Trophoblast cell (in vitro differentiated cells and primary cell): Measurements from ENCODE around the gene SPATA18. TPM values are rescaled to one million over a fixed set of nuclear protein-coding genes. Genes with fewer than 3 reads are reported as not detected.

ENCODE experiments used
- DNase-seq, 2 donors: peaks; one replicate each; pipeline ENCODE4 v3.0.0-alpha.2; 2016
- H2AFZ ChIP-seq: 2 replicates; pipeline ENCODE4 v1.6.1; 2013; ENCODE audit warnings: low read length, moderate library complexity, mild to moderate bottlenecking; ENCODE audit not compliant: insufficient read depth, poor library complexity
- H2AK5ac ChIP-seq: 2 replicates; pipeline ENCODE4 v1.6.1; 2013; ENCODE audit warnings: mild to moderate bottlenecking, low read length
- H2BK120ac ChIP-seq: 2 replicates; pipeline ENCODE4 v1.6.1; 2013; ENCODE audit warnings: low read length, mild to moderate bottlenecking, moderate library complexity; ENCODE audit not compliant: insufficient read depth, poor library complexity
- H2BK12ac ChIP-seq: 2 replicates; pipeline ENCODE4 v1.6.1; 2013; ENCODE audit warnings: mild to moderate bottlenecking, low read length, moderate library complexity
- H2BK5ac ChIP-seq: 2 replicates; pipeline ENCODE4 v1.6.1; 2013; ENCODE audit warnings: low read length, low read depth, moderate library complexity, mild to moderate bottlenecking; ENCODE audit not compliant: poor library complexity
- H3K14ac ChIP-seq: 2 replicates; pipeline ENCODE4 v1.6.1; 2013; ENCODE audit warnings: mild to moderate bottlenecking, low read length
- H3K18ac ChIP-seq: 2 replicates; pipeline ENCODE4 v1.6.1; 2013; ENCODE audit warnings: mild to moderate bottlenecking, low read length
- H3K23ac ChIP-seq: 2 replicates; pipeline ENCODE4 v1.6.1; 2013; ENCODE audit warnings: low read length
- H3K27ac ChIP-seq: 2 replicates; pipeline ENCODE4 v1.5.1; 2013; ENCODE audit warnings: low read depth, mild to moderate bottlenecking, inconsistent platforms, low read length, moderate library complexity
- H3K27me3 ChIP-seq: 2 replicates; pipeline ENCODE4 v1.6.1; 2013; ENCODE audit warnings: inconsistent platforms, mild to moderate bottlenecking, low read length, moderate library complexity; ENCODE audit not compliant: insufficient read depth
- H3K36me3 ChIP-seq, 2 experiments: 1 replicate in 1 of 2; 2 replicates in 1 of 2; pipeline ENCODE4 v1.6.1; 2013; ENCODE audit warnings: low read length in 2 of 2, mild to moderate bottlenecking in 2 of 2, moderate library complexity in 1 of 2; ENCODE audit not compliant: insufficient read depth in 2 of 2, control insufficient read depth in 1 of 2
- H3K4ac ChIP-seq: 2 replicates; pipeline ENCODE4 v1.6.1; 2013; ENCODE audit warnings: low read depth, mild to moderate bottlenecking, low read length, moderate library complexity
- H3K4me1 ChIP-seq, 2 experiments: 1 replicate in 1 of 2; 2 replicates in 1 of 2; pipeline ENCODE4 v1.6.1; 2013; ENCODE audit warnings: low read length in 2 of 2, mild to moderate bottlenecking in 2 of 2, moderate library complexity in 1 of 2; ENCODE audit not compliant: insufficient read depth in 2 of 2, control insufficient read depth in 1 of 2
- H3K4me2 ChIP-seq: 2 replicates; pipeline ENCODE4 v1.6.1; 2013; ENCODE audit warnings: inconsistent platforms, mild to moderate bottlenecking, low read length, moderate library complexity
- H3K4me3 ChIP-seq: 2 replicates; pipeline ENCODE4 v1.5.1; 2013; ENCODE audit warnings: mild to moderate bottlenecking, low read depth, low read length, inconsistent platforms
- H3K79me1 ChIP-seq: one replicate; pipeline ENCODE4 v1.6.1; 2013; ENCODE audit warnings: low read length
- H3K79me2 ChIP-seq: 2 replicates; pipeline ENCODE4 v1.6.1; 2013; ENCODE audit warnings: low read length, mild to moderate bottlenecking; ENCODE audit not compliant: control insufficient read depth, insufficient read depth, poor library complexity
- H3K9ac ChIP-seq: 2 replicates; pipeline ENCODE4 v1.6.1; 2013; ENCODE audit warnings: mild to moderate bottlenecking, low read length
- H3K9me3 ChIP-seq: 2 replicates; pipeline ENCODE4 v1.6.1; 2013; ENCODE audit warnings: low read depth, mild to moderate bottlenecking, control low read depth, inconsistent platforms, low read length; ENCODE audit not compliant: insufficient read depth
- H4K12ac ChIP-seq: 2 replicates; pipeline ENCODE4 v1.6.1; 2013; ENCODE audit warnings: low read depth, mild to moderate bottlenecking, low read length, moderate library complexity
- H4K8ac ChIP-seq: 2 replicates; pipeline ENCODE4 v1.6.1; 2013; ENCODE audit warnings: low read depth, mild to moderate bottlenecking, low read length, moderate library complexity
- H4K91ac ChIP-seq: one replicate; pipeline ENCODE4 v1.6.1; 2013; ENCODE audit warnings: low read depth, mild to moderate bottlenecking, low read length, moderate library complexity
- WGBS: extraction: QIAGEN DNeasy Blood & Tissue Kit; methylation state at CpG from one replicate; pipeline ENCODE4 v1.1.7; 2013; ENCODE audit warnings: missing lambda C conversion rate; ENCODE audit not compliant: insufficient read length, insufficient coverage; ENCODE audit errors: extremely low coverage; 5-methylcytosine and 5-hydroxymethylcytosine counted together
- polyA plus RNA-seq: library from polyadenylated mRNA; stranded (reverse); fragments of 200-250 nt; gene quantifications from 2 replicates; pipeline ENCODE4 v1.2.3, GENCODE V29; 2013

The SPATA18 gene
- polyA plus RNA-seq, result 6.0 and 6.1 TPM in 2 replicates

- peak within 1 kb of the TSS; percentile 82 for H4K91ac ChIP-seq
- no CpG with 5 or more reads among the region's 44 CpGs for WGBS
- peak within 1 kb of the TSS; percentile 19 for H3K4ac ChIP-seq
- peak within 1 kb of the TSS; percentile 89 for H4K12ac ChIP-seq
- no peak within 1 kb of the TSS for H2AK5ac ChIP-seq
- no peaks in the 10 kb centered on the region for H3K9me3 ChIP-seq
- H3K4me2 ChIP-seq, result peak within 1 kb of the TSS; percentile 89
- no peaks in the 10 kb centered on the region for H3K27me3 ChIP-seq
- peaks cover 12% of the 10 kb centered on the region for H3K79me1 ChIP-seq
- H2BK12ac ChIP-seq, result peak within 1 kb of the TSS; percentile 65
- peak within 1 kb of the TSS; percentile 85 for H3K9ac ChIP-seq
- H3K27ac ChIP-seq, result peak within 1 kb of the TSS; percentile 74
- H3K4me3 ChIP-seq, result peak within 1 kb of the TSS; percentile 81
- peaks cover 0 to 5% of the 10 kb centered on the region in 2 experiments for H3K4me1 ChIP-seq
- no peaks in the 10 kb centered on the region for H3K36me3 ChIP-seq
- H2BK5ac ChIP-seq, result peak within 1 kb of the TSS; percentile 89
- H4K8ac ChIP-seq, result peak within 1 kb of the TSS; percentile 81
- H2BK120ac ChIP-seq, result peak within 1 kb of the TSS; percentile 73
- peak within 1 kb of the TSS; percentile 85 for H2AFZ ChIP-seq
- DNase-seq, result no peak
- H3K23ac ChIP-seq, result no peak within 1 kb of the TSS
- H3K79me2 ChIP-seq, result peaks cover 10% of the 10 kb centered on the region
- H3K18ac ChIP-seq, result peak within 1 kb of the TSS; percentile 66
- H3K14ac ChIP-seq, result peak within 1 kb of the TSS; percentile 58
Observed at GRCh38 chr4:52051213-52051614, at the start of gene SPATA18. Gene SPATA18, plus strand, starts transcription at chr4:52051304. Its CDS starts 401 bp downstream, at chr4:52051705.

GRCh38 chr4:52001616-52002015 lies 49.5 kb upstream of the SPATA18 start:
- DNase-seq, result no peak
- H3K27ac ChIP-seq, result no peak overlapping the region
- no peaks in the 10 kb centered on the region for H3K27me3 ChIP-seq
- H2BK5ac ChIP-seq, result no peak overlapping the region
- H2BK12ac ChIP-seq, result no peak overlapping the region
- no peak overlapping the region for H3K4me2 ChIP-seq
- H3K23ac ChIP-seq, result no peak overlapping the region
- H2AK5ac ChIP-seq, result no peak overlapping the region
- H3K4ac ChIP-seq, result no peak overlapping the region
- no peak overlapping the region for H3K9ac ChIP-seq
- no peak overlapping the region for H4K12ac ChIP-seq
- no peak overlapping the region for H4K91ac ChIP-seq
- H3K4me3 ChIP-seq, result no peak overlapping the region
- no peak overlapping the region for H3K18ac ChIP-seq
- no peak overlapping the region for H2AFZ ChIP-seq
- H3K9me3 ChIP-seq, result no peaks in the 10 kb centered on the region
- H2BK120ac ChIP-seq, result no peak overlapping the region
- no peaks in the 10 kb centered on the region for H3K79me2 ChIP-seq
- H3K36me3 ChIP-seq, result no peaks in the 10 kb centered on the region
- no peaks in the 10 kb centered on the region for H3K79me1 ChIP-seq
- no peak overlapping the region for H3K14ac ChIP-seq
- no peak overlapping the region for H4K8ac ChIP-seq
- no peaks in the 10 kb centered on the region for H3K4me1 ChIP-seq
- WGBS, result no CpG with 5 or more reads among the region's 2 CpGs

- H2AK5ac ChIP-seq, result no peak overlapping the region
- no peak for DNase-seq
- H3K4me1 ChIP-seq, result no peaks in the 10 kb centered on the region
Observed at GRCh38 chr4:52004414-52004813, 46.7 kb upstream of the SPATA18 start.

GRCh38 chr4:52005604-52006273 lies 45.4 kb upstream of the SPATA18 start:
- Histone ChIP-seq H3K79me2 (no peaks in the 10 kb centered on the region), H2BK5ac (no peak overlapping the region), H3K4me2 (no peak overlapping the region), H3K4me1 (no peaks in the 10 kb centered on the region), H2BK12ac (no peak overlapping the region), H3K27ac (no peak overlapping the region), H2AFZ (no peak overlapping the region), H3K4me3 (no peak overlapping the region), H4K8ac (no peak overlapping the region), H3K27me3 (no peaks in the 10 kb centered on the region), H3K9me3 (no peaks in the 10 kb centered on the region), H3K14ac (no peak overlapping the region), H2AK5ac (no peak overlapping the region), H3K36me3 (no peaks in the 10 kb centered on the region), H2BK120ac (no peak overlapping the region), H3K18ac (no peak overlapping the region), H3K79me1 (no peaks in the 10 kb centered on the region), H4K12ac (no peak overlapping the region), H4K91ac (no peak overlapping the region), H3K4ac (no peak overlapping the region), H3K23ac (no peak overlapping the region), H3K9ac (no peak overlapping the region)
- WGBS, result no CpG with 5 or more reads among the region's 2 CpGs
- no peak for DNase-seq

More at GRCh38 chr4:52004414-52004813, 46.7 kb upstream of the SPATA18 start:
- Histone ChIP-seq H3K4me2 (no peak overlapping the region), H3K27me3 (no peaks in the 10 kb centered on the region), H3K23ac (no peak overlapping the region), H3K4ac (no peak overlapping the region), H2BK5ac (no peak overlapping the region), H4K12ac (no peak overlapping the region), H4K91ac (no peak overlapping the region), H3K4me3 (no peak overlapping the region), H3K79me2 (no peaks in the 10 kb centered on the region), H3K9me3 (no peaks in the 10 kb centered on the region), H4K8ac (no peak overlapping the region), H2BK120ac (no peak overlapping the region), H3K79me1 (no peaks in the 10 kb centered on the region), H2BK12ac (no peak overlapping the region), H3K9ac (no peak overlapping the region), H3K18ac (no peak overlapping the region), H3K14ac (no peak overlapping the region), H2AFZ (no peak overlapping the region), H3K27ac (no peak overlapping the region), H3K36me3 (no peaks in the 10 kb centered on the region)
